Measurements from ENCODE around the gene CYP1B1.
"Not testable (repeated sequence)": the region's sequence is repeated elsewhere in the genome, so short reads cannot be mapped to it uniquely, and the experiment has no call there.

- TF ChIP-seq POLR2AphosphoS5 (IDR thresholded peaks at IDR 0.05; ENCODE audit: borderline replicate concordance, low read depth, low read length); EZH2 (IDR thresholded peaks at IDR 0.05); FOXP2 (optimal IDR thresholded peaks at IDR 0.05; ENCODE audit: control extremely low read depth, extremely low read length, insufficient read depth): not testable (repeated sequence)
Measured at GRCh38 chr2:38020359-38021069, 55.4 kb downstream of the CYP1B1 start.

All from SK-N-MC (cell line).